HepG2 (cell line): ENCODE measurements around the gene ARHGDIA. TPM values are rescaled to one million over a fixed set of nuclear protein-coding genes. Genes with fewer than 3 reads are reported as not detected.
A peak's percentile ranks its signal among the peaks of the same experiment; 100 is the strongest.

ENCODE experiments used
- ATF7-NPFF ChIP-seq: sonication (generic); formaldehyde crosslinking; IDR thresholded peaks from 2 replicates; pipeline ENCODE4 v1.8.1; 2023; ENCODE audit warnings: mild to moderate bottlenecking, low read depth, missing genetic modification reagents, moderate library complexity
- CTCF ChIP-seq: sonication (generic); formaldehyde crosslinking; IDR thresholded peaks from 2 replicates; pipeline ENCODE4 v1.5.0; 2020; ENCODE audit warnings: mild to moderate bottlenecking, missing genetic modification reagents, moderate library complexity
- GATAD2A ChIP-seq: IDR thresholded peaks from 2 replicates; pipeline ENCODE4 v1.6.1; 2016
- IKZF4 ChIP-seq: sonication (generic); formaldehyde crosslinking; IDR thresholded peaks from 2 replicates; pipeline ENCODE4 v1.5.1; 2020; ENCODE audit warnings: borderline replicate concordance, mild to moderate bottlenecking, low read depth, missing genetic modification reagents; ENCODE audit errors: not compliant biosample characterization
- MED8 ChIP-seq: sonication (generic); formaldehyde crosslinking; IDR thresholded peaks from 2 replicates; pipeline ENCODE4 v1.8.1; 2023; ENCODE audit warnings: mild to moderate bottlenecking, missing genetic modification reagents; ENCODE audit not compliant: insufficient replicate concordance
- MIXL1 ChIP-seq: IDR thresholded peaks from 2 replicates; pipeline ENCODE4 v1.6.1; 2016
- PHF8 ChIP-seq: sonication (generic); formaldehyde crosslinking; IDR thresholded peaks from 2 replicates; pipeline ENCODE4 v1.5.0; 2020; ENCODE audit warnings: missing genetic modification reagents
- POLR2G ChIP-seq: fragments of 200-400 bp; formaldehyde crosslinking; IDR thresholded peaks from 2 replicates; pipeline ENCODE4 v1.6.1; 2018; ENCODE audit warnings: mild to moderate bottlenecking, low read depth, low read length, moderate library complexity
- PRMT3 ChIP-seq: sonication (generic); formaldehyde crosslinking; IDR thresholded peaks from 2 replicates; pipeline ENCODE4 v1.8.1; 2022; ENCODE audit warnings: low read depth, mild to moderate bottlenecking, moderate library complexity, missing genetic modification reagents, borderline replicate concordance
- REST ChIP-seq, 2 experiments: IDR thresholded peaks; 2 replicates each; pipeline ENCODE4 v1.6.1; 2011 to 2012; ENCODE audit warnings: low read length in 2 of 2, borderline replicate concordance in 1 of 2, low read depth in 1 of 2, mild to moderate bottlenecking in 1 of 2, moderate library complexity in 1 of 2
- SMYD3 ChIP-seq: sonication (generic); formaldehyde crosslinking; IDR thresholded peaks from 2 replicates; pipeline ENCODE4 v1.8.1; 2023; ENCODE audit warnings: mild to moderate bottlenecking, missing genetic modification reagents
- SNAI1 ChIP-seq: sonication (generic); formaldehyde crosslinking; IDR thresholded peaks from 2 replicates; pipeline ENCODE4 v1.5.0; 2020; ENCODE audit warnings: mild to moderate bottlenecking, missing genetic modification reagents, borderline replicate concordance
- SRY ChIP-seq: sonication (generic); formaldehyde crosslinking; IDR thresholded peaks from 2 replicates; pipeline ENCODE4 v1.8.0; 2022; ENCODE audit warnings: mild to moderate bottlenecking, missing genetic modification reagents
- TBX3 ChIP-seq: fragments of 450-650 bp; IDR thresholded peaks from 2 replicates; pipeline ENCODE4 v1.6.1; 2017; ENCODE audit warnings: antibody characterized with exemption, mild to moderate bottlenecking, inconsistent platforms, borderline replicate concordance
- TCF12 ChIP-seq, 2 experiments: fragments of 450-650 bp in 1 of 2; sonication (generic) in 1 of 2; formaldehyde crosslinking in 1 of 2; IDR thresholded peaks; 2 replicates each; pipeline versions ENCODE4 v1.6.1 to v1.8.0; 2017 to 2022; ENCODE audit warnings: antibody characterized with exemption in 1 of 2, mild to moderate bottlenecking in 1 of 2, missing genetic modification reagents in 1 of 2, moderate library complexity in 1 of 2
- THYN1 ChIP-seq: sonication (generic); formaldehyde crosslinking; IDR thresholded peaks from 2 replicates; pipeline ENCODE4 v1.8.1; 2023; ENCODE audit warnings: low read depth, mild to moderate bottlenecking, moderate library complexity, missing genetic modification reagents, borderline replicate concordance
- ZC3H4 ChIP-seq: sonication (generic); formaldehyde crosslinking; IDR thresholded peaks from 2 replicates; pipeline ENCODE4 v1.4.0; 2020; ENCODE audit warnings: missing genetic modification reagents, borderline replicate concordance
- ZFP62 ChIP-seq: sonication (generic); formaldehyde crosslinking; IDR thresholded peaks from 2 replicates; pipeline ENCODE4 v1.4.0; 2020; ENCODE audit warnings: missing genetic modification reagents
- ZNF350 ChIP-seq: sonication (generic); formaldehyde crosslinking; IDR thresholded peaks from 2 replicates; pipeline ENCODE4 v1.4.0; 2020; ENCODE audit warnings: mild to moderate bottlenecking, low read depth, missing genetic modification reagents, borderline replicate concordance
- ZNF460 ChIP-seq: sonication (generic); formaldehyde crosslinking; IDR thresholded peaks from 2 replicates; pipeline ENCODE4 v1.5.1; 2020; ENCODE audit warnings: missing genetic modification reagents, mild to moderate bottlenecking, borderline replicate concordance
- ZNF468 ChIP-seq: sonication (generic); formaldehyde crosslinking; IDR thresholded peaks from 2 replicates; pipeline ENCODE4 v1.8.0; 2022; ENCODE audit warnings: mild to moderate bottlenecking, moderate library complexity, missing genetic modification reagents
- ZNF549 ChIP-seq: sonication (generic); formaldehyde crosslinking; IDR thresholded peaks from 2 replicates; pipeline ENCODE4 v1.5.0; 2020; ENCODE audit warnings: missing genetic modification reagents
- ZNF691 ChIP-seq: sonication (generic); formaldehyde crosslinking; IDR thresholded peaks from 2 replicates; pipeline ENCODE4 v1.4.0; 2020; ENCODE audit warnings: missing genetic modification reagents, low read depth, mild to moderate bottlenecking, borderline replicate concordance
- polyA plus RNA-seq, 8 experiments: library from polyadenylated mRNA; depleted of rRNA in 3 of 8; stranded (reverse) in 7 of 8; unstranded in 1 of 8; fragments of >200 nt; fragmentation: Illumina TruSeq in 4 of 8; extraction: Trizol in 4 of 8; gene quantifications; 2 replicates each; pipeline versions ENCODE4 v1.2.1 to v1.2.3, GENCODE V29; 2011 to 2016; ENCODE audit warnings: low read depth in 4 of 8, missing spikeins in 1 of 8, mixed read lengths in 1 of 8; ENCODE audit not compliant: insufficient read depth in 1 of 8
- total RNA-seq, 5 experiments: library from RNA; depleted of rRNA; stranded (reverse); fragments of >200 nt; fragmentation: Illumina TruSeq; extraction: Trizol; gene quantifications; 2 replicates each; pipeline ENCODE4 v1.2.3, GENCODE V29; 2016; ENCODE audit warnings: low read depth in 1 of 5

ARHGDIA gene
- total and polyA plus RNA-seq, 2 of the 13 experiments (the other 11 are each of a cell fraction or from before 2014, with no cell fraction given), result 40.0 to 64.0 TPM

- peak; percentile 4; the same call in 1 of the 2 replicates for TF ChIP-seq ZC3H4 (CRISPR knock-in tag)
- no peak for TF ChIP-seq PRMT3 (CRISPR knock-in tag)
- TF ChIP-seq ZFP62 (CRISPR knock-in tag), result no peak
- TF ChIP-seq PHF8 (CRISPR knock-in tag), result peak; percentile 27
- no peak for TF ChIP-seq GATAD2A (CRISPR knock-in tag)
- TF ChIP-seq TBX3, result no peak
- no peak for TF ChIP-seq TCF12 (IDR thresholded peaks at IDR 0.05)
- no peak for TF ChIP-seq TCF12 (CRISPR knock-in tag; IDR thresholded peaks at IDR 0.05)
- no peak for TF ChIP-seq SMYD3
- no peak for TF ChIP-seq SNAI1 (CRISPR knock-in tag)
- TF ChIP-seq THYN1 (CRISPR knock-in tag), result no peak
- no peak for TF ChIP-seq MIXL1 (CRISPR knock-in tag)
- TF ChIP-seq ZNF549 (CRISPR knock-in tag), result no peak
- TF ChIP-seq MED8 (CRISPR knock-in tag), result peak; percentile 61
- no peak for TF ChIP-seq REST (IDR thresholded peaks at IDR 0.05; ENCODE audit: borderline replicate concordance in 1 of 2, low read depth in 1 of 2, low read length in 2 of 2)
- 0 out of 2 replicates have a peak, but pooled peaks have one; percentile 4 for TF ChIP-seq ZNF691 (CRISPR knock-in tag)
- peak; percentile 63 for TF ChIP-seq POLR2G
- no peak for TF ChIP-seq CTCF (CRISPR knock-in tag)
- TF ChIP-seq SRY, result 0 out of 2 replicates have a peak, but pooled peaks have one; percentile 3
- no peak for TF ChIP-seq ZNF350
- no peak for TF ChIP-seq ZNF460
- no peak for TF ChIP-seq ATF7-NPFF
- no peak for TF ChIP-seq IKZF4 (CRISPR knock-in tag)
- TF ChIP-seq ZNF468, result no peak
These were observed 11.9 kb downstream of the ARHGDIA start (continued) for GRCh38 chr17:81858967-81859905.
